Bone marrow (tissue), 2 donors: ENCODE measurements around the gene APOF.
A peak's percentile ranks its signal among the peaks of the same experiment; 100 is the strongest.
"Not testable (repeated sequence)": the region's sequence is repeated elsewhere in the genome, so short reads cannot be mapped to it uniquely, and the experiment has no call there.

Experiments
- DNase-seq, 2 donors: peaks; one replicate each; lab custom pipeline; 2025; lab: John Stamatoyannopoulos, UW

APOF gene

DNA sequence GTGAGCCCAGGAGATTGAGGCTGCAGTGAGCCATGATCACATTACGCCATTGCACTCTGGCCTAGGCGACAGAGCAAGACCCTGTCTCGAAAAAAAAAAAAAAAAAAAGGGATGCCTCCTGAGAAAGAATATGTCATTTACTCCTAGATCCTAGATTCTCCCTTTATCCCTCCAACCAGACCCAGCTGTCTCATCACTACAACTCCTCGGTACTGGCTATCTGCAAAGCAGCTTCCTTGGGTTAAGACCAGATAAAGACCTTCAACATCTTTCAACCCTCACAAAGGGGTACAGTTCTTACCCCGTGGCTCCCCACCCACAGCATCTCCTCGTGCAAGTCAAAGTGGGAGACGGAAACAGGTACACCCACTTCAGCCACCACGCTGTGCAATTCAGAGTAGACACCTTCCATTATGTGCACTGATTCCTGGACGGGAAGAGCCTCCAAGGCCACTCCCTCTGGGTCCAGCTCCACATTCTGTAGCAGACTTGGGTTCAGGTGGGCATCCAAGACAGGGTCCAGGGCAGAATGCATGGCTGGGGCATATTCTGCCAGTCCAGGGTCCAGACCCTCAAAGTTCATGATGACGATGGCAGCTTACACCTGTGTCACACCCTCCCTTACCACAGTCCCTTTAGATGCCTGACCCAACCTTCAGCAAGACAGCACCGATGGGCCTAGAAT lies 30.0 kb downstream of the APOF start:
- no peak for DNase-seq

DNA sequence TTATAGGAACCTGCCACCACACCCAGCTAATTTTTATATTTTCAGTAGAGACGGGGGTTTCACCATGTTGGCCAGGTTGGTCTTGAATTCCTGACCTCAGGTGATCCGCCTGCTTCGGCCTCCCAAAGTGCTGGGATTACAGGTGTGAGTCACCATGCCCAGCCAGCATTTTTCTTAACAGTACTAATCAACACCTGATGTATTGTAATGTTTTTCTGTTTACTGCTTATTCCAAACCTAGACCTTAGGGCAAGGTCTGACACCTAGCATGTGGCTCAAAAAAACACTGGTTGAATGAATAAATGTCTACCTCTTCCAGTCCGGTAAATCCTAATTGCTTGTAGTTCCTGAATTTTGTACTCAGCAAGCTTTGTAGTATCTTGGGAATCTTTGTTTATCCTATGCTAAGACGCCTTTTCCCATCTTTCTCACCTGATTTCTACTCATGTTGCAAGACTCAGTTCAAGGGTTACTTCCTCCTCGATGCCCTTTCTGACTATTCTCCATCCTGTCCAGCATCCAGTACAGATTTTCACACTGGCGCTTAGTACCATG lies 31.6 kb downstream of the APOF start:
- no peak for DNase-seq

DNA sequence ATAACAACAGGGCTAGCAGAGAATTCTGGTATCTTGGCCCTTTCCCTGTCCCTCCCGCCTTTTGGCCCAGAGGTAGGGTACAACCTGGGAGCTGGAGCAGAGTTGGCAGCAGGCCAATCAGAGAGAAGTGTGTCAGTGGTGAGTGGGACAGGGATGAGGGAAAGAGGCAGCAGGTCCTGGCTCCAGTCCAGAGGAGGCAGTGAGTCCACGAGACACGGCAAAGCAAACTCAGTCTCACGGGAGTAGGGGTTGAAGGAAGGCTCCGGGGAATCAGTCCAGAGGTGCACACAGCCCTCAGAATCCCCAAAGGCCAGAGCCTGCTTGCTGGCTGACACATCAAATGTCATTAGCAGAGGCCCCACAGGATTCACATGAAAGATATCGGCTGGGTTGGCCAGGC lies 36.1 kb downstream of the APOF start:
- no peak for DNase-seq

DNA sequence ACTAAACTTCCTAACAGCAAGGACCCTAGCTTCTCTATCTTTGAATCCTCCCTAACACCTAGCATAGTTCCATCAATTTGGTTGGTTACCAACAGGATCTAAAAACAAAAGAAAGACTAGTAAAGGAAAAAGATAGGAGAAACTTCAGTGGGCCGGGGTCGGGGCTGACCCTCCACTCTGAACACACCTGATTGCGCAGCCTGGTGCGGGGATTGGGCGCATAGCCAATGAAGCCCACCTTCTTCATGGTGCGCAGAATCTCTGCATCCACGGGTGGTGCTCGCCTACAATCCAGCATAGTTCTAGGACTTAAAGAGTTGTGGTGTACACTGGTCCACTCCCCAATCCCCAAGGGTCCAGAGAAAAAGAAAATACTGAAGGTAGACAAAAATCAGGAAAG lies 36.5 kb downstream of the APOF start:
- no peak for DNase-seq

- DNase-seq, result no peak
Observed at GRCh38 chr12:56324206-56324605, 38.5 kb downstream of the APOF start.

GRCh38 chr12:56321610-56322009 lies 41.0 kb downstream of the APOF start:
- not testable (repeated sequence) for DNase-seq

DNA sequence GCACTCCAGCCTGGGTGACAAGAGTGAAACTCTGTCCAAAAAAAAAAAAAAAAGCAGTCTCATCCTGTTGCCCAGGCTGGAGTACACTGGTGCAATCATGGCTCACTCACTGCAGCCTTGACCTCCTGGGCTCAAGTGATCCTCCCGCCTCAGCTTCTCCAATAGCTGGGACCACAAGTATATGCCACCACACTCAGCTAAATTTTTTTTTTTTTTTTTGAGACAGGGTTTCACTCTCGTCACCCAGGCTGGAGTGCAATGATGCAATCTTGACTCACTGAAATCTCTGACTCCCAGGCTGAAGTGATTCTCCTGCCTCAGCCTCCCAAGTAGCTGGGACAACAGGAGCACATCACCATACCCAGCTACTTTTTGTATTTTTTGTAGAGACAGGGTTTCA lies 41.6 kb downstream of the APOF start:
- DNase-seq, result peak in 1 of 2 donors; percentile 6

DNA sequence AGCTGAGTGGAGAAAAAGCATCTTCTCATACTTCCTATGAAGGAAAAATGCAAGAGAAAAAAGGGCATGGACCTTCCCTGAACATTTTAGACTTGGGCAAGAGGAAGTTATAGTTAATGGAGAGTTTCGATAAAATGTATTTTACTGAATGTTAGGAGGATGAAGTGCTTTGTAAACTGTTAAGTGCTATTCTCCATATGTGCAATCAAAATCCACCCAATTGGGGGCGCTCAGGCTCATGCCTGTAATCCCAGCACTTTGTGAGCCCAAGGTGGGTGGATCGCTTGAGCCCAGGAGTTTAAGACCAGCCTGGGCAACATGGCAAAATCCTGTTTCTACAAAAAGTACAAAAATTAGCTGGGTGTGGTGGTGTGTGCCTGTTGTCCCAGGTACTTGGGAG lies 45.0 kb downstream of the APOF start:
- DNase-seq, result no peak

DNA sequence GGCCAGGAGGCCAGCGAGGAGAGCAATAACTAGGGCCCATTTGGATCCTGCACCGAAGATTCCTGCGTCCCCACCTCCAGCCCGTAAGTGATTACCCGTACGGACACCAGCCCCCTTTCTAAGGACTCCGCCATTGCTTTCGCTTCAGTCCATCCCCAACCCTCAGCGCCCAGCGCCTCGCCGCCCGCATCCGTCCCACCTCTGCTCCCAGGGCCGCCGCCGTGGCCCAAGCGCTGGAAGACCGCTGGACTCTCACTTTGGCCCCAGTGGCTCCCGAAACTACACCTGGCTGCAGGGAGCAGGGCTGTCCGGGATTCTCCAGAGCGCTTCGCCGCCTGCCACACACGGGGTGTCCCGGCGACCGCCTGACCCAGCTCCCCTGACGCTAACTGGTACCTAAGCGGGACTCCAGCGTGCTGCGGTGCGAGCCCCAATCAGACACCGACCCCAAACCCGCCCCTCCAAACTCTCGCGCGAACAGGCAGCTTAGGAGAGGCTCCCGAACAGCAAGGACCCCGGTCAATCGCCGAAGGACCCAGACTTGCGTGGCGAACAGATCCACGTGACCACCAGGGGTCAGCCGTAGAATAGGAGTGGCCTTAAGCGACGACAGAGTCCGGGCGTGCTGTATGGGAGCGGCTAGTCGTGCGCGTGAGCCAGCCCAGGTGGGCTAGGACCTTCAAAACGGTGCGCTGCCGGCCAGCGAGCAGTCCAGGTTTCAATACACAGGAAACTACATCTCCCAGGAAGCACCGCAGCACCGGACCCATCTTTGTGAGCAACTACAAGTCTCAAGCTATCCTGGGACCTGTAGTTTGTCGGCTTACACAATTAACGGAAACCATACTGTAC lies 46.8 kb downstream of the APOF start, which contains the start of gene CNPY2:
Gene CNPY2, minus strand, starts transcription at position 367 of the 852 bp plus-strand sequence. CDS start 771 bp downstream, outside the sequence.
- DNase-seq, result peak; percentile 89 to 91

DNA sequence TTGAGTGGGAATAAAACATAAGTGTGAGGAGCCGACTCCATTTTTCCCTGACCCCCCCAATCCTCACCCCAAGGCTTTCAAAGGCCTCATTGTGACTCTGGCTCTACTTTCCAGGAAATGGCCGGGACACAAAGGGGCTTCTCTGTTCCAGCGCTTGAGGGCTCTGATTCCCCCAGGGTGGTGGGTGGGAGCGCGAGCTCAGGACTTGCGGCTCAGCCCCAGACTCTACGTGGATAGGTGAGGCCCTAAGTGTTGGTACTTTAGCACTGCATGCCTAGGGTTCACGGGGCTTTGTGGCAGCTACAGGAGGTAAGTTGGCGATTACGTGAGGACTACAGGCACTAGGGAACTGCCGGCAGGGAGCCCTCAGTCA lies 47.4 kb downstream of the APOF start:
- peak in 1 of 2 donors; percentile 33 for DNase-seq

DNA sequence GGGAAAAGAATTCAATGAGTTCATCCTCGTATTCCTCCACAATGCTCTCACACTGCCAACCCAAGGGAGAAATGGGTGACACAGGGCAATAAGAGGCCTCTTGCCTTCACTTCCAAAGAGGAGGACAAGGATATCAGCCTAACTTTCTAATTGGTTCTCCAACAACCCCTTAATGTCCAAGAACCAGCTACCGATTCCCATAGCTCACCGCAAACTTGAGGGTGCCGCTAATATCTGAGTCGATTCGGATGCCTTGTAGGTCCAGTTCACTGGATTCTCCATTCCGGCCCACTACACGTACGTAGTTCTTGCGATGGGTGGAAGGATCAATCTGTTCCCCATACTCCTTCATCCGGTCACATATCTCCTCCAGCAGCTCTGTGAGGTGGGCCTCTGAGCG lies 51.7 kb downstream of the APOF start:
- DNase-seq, result no peak
